NB4 (cell line): ENCODE results near the gene ALG6.

Source experiments
- DNase-seq: peaks from one replicate; pipeline ENCODE4 v3.0.0; 2010; ENCODE audit warnings: low read depth
- H3K4me3 ChIP-seq: one replicate; pipeline ENCODE4 v1.5.1; 2011; ENCODE audit warnings: mild to moderate bottlenecking, low read depth, low read length, moderate library complexity
- MYC ChIP-seq: IDR thresholded peaks from 2 replicates; pipeline ENCODE4 v1.6.1; 2011; ENCODE audit warnings: low read depth, low read length
- POLR2A ChIP-seq: IDR thresholded peaks from 2 replicates; pipeline ENCODE4 v1.6.1; 2011; ENCODE audit warnings: mild to moderate bottlenecking; ENCODE audit not compliant: insufficient read length; ENCODE audit errors: extremely low read depth
- TF ChIP-seq, protein P1 (sequence below): IDR thresholded peaks from one replicate; pipeline ENCODE4 v1.5.1; 2012; ENCODE audit warnings: low read depth, low read length
- TF ChIP-seq, protein P2 (sequence below): IDR thresholded peaks from 2 replicates; pipeline ENCODE4 v1.6.1; 2011; ENCODE audit warnings: low read depth, low read length

The ALG6 gene

DNA sequence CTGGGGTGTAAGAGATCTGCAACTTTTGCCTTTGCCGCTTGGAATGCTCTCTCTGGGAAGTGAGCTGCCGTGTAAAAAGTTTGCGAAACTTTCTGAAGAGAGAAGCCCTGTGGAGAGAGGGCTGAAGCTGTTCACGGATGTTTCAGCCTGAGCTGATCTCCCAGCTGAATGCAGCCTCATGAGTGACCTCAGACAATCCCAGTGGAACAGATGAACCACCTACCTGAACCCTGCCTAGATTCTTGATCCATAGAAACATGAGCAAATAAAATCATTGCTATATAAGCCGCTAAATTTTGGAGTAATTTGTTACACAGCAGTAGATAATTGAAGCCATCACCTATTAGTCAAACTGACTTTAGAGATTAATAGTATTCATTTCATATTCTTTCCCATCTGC, 4.4 kb upstream of the ALG6 start:
- no peak for DNase-seq
- TF ChIP-seq MYC, result no peak
- TF ChIP-seq, protein P1, sequence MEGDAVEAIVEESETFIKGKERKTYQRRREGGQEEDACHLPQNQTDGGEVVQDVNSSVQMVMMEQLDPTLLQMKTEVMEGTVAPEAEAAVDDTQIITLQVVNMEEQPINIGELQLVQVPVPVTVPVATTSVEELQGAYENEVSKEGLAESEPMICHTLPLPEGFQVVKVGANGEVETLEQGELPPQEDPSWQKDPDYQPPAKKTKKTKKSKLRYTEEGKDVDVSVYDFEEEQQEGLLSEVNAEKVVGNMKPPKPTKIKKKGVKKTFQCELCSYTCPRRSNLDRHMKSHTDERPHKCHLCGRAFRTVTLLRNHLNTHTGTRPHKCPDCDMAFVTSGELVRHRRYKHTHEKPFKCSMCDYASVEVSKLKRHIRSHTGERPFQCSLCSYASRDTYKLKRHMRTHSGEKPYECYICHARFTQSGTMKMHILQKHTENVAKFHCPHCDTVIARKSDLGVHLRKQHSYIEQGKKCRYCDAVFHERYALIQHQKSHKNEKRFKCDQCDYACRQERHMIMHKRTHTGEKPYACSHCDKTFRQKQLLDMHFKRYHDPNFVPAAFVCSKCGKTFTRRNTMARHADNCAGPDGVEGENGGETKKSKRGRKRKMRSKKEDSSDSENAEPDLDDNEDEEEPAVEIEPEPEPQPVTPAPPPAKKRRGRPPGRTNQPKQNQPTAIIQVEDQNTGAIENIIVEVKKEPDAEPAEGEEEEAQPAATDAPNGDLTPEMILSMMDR, result no peak
- TF ChIP-seq, protein P2, sequence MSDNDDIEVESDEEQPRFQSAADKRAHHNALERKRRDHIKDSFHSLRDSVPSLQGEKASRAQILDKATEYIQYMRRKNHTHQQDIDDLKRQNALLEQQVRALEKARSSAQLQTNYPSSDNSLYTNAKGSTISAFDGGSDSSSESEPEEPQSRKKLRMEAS, result no peak
- TF ChIP-seq POLR2A, result no peak
- H3K4me3 ChIP-seq, result no peak overlapping the region

DNA sequence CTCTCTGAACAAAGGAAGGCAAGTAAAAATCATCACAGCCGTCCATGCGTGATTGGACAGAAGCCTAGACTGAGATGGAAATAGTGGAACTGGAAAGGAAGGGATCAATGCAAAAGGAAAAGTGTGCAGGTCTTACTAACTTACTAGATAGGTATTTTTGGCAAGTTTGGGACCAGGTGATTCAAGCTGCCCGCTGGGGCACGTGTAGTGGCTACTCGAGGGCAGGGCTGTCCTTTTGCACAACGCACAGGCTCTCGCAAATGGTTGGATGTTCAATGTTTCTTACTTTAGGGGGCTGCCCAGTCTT, 566 bp upstream of the ALG6 start:
- peak overlapping the region; percentile 53 for H3K4me3 ChIP-seq
- DNase-seq, result no peak
- TF ChIP-seq POLR2A, result no peak
- TF ChIP-seq, protein P1, result no peak
- TF ChIP-seq MYC, result no peak
- TF ChIP-seq, protein P2, result no peak

DNA sequence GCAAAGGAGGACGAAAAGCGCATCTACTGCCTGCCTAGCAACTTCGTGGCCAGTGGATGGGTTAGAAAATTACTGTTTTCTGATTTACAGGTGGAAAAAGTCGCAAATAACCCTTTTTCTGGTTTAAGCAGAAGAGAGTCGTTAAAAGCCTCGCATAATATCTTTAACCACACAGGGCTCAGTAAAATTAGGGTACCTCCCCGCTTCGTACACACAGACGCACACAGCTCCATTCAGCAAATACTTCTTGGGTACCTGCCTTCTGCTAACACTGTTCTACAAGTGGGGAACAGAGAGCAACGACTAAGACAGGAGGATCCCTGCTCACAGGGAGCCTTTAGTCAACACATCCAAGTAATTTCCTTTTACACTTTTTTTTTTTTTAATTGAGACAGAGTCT, 704 bp downstream of the ALG6 start:
- peak; percentile 34 for DNase-seq
- TF ChIP-seq, protein P2, result no peak
- TF ChIP-seq MYC (no peak), POLR2A (no peak)
- TF ChIP-seq, protein P1, result no peak
- peak overlapping the region; percentile 89 for H3K4me3 ChIP-seq

DNA sequence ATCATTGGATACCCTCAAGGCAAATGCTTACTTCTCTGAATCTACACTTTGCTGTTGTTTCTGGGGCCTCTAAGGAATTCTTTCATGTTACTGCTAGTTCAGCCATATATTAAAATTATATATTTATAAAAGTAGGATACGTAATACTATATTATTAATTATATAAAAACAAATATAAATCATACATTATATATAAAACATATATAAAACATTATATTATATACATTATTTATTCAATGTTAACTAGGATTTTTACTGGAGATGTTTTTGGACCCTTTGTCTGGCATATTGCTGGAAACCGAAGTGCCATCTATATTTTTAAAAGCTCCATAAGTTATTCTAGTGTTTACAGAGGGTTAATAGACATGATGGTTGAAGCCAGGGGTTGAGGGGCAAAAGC, 12.2 kb downstream of the ALG6 start:
- no peak for DNase-seq
- no peak overlapping the region for H3K4me3 ChIP-seq
- TF ChIP-seq, protein P2, result no peak
- TF ChIP-seq MYC (no peak), POLR2A (no peak)
- TF ChIP-seq, protein P1, result no peak

DNA sequence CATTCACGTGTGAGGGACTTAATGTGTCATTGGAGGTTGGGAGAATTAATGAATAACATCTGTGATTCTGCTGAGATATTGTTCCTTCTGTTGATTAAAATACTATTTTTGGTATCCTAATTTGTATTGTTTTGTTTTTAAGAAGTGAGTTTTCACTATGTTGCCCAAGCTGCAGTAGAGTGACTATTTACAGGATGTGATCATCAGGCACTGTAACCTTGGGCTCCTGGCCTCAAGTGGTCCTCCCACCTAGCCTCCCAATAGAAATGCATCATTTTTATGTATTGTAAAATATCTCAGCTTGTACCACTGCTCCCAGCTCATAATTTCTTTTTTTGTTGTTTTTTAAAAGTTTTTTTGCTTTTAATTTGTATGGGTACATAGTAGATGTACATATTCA, 14.3 kb downstream of the ALG6 start:
- TF ChIP-seq, protein P2, result no peak
- TF ChIP-seq, protein P1, result no peak
- TF ChIP-seq MYC, result no peak
- no peak for TF ChIP-seq POLR2A
- no peak for DNase-seq
- no peak overlapping the region for H3K4me3 ChIP-seq

DNA sequence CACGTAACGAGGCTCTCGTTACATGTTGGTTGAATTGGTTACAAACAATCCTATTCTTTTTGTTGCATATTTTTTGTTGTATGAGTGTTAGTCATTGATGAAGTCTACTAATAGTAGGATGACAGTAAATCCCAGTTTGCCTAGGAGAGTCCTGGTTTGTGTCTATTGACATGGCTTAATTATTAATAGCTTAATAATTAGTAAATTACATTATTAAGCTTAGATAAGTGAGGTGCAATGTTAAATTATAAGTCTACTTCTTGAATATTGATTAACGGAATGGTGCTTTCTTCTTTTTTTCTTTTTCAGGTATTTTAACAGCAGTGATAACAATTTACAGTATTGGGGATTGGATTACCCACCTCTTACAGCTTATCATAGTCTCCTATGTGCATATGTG, 34.5 kb downstream of the ALG6 start:
- TF ChIP-seq MYC, result no peak
- TF ChIP-seq, protein P1, result no peak
- TF ChIP-seq, protein P2, result no peak
- TF ChIP-seq POLR2A, result no peak
- no peak overlapping the region for H3K4me3 ChIP-seq
- DNase-seq, result no peak
